Common myeloid progenitor, CD34-positive (primary cell): ENCODE measurements around the gene FTCD.

ENCODE experiments used
- CTCF ChIA-PET: fragments of 350-600 bp; sonication (Branson Sonifier 250); formaldehyde crosslinking; loops from one replicate; lab custom pipeline; 2021; ENCODE audit warnings: antibody characterized with exemption; lab: Charles Lee
- POLR2A ChIA-PET: fragments of 350-600 bp; sonication (Branson Sonifier 250); formaldehyde crosslinking; loops from one replicate; lab custom pipeline; 2021; ENCODE audit warnings: antibody characterized with exemption; lab: Charles Lee
- DNase-seq, 3 donors: peaks; one replicate each; pipeline versions ENCODE4 v3.0.0 to v3.0.0-alpha.2; 2013
- H3K27ac ChIP-seq, 2 experiments: 1 replicate in 1 of 2; 2 replicates in 1 of 2; pipeline ENCODE4 v1.7.0; 2013; ENCODE audit warnings: inconsistent platforms in 2 of 2, low read length in 2 of 2, mild to moderate bottlenecking in 2 of 2, low read depth in 1 of 2, moderate library complexity in 1 of 2; ENCODE audit not compliant: severe bottlenecking in 2 of 2, insufficient read depth in 1 of 2, poor library complexity in 1 of 2
- H3K27me3 ChIP-seq, 5 experiments: replicated peaks in 2 of 5; 1 replicate in 3 of 5; 2 replicates in 2 of 5; pipeline versions ENCODE4 v1.6.1 to v1.7.0; 2013; ENCODE audit warnings: low read length in 4 of 5, mild to moderate bottlenecking in 2 of 5, moderate library complexity in 2 of 5, inconsistent platforms in 1 of 5; ENCODE audit not compliant: insufficient read depth in 5 of 5, control insufficient read depth in 4 of 5
- H3K36me3 ChIP-seq, 4 experiments: 1 replicate in 2 of 4; 2 replicates in 2 of 4; pipeline versions ENCODE4 v1.6.1 to v1.7.0; 2013; ENCODE audit warnings: low read length in 3 of 4, control low read depth in 1 of 4, mild to moderate bottlenecking in 1 of 4; ENCODE audit not compliant: control insufficient read depth in 4 of 4, insufficient read depth in 4 of 4
- H3K4me1 ChIP-seq, 4 experiments: 1 replicate in 3 of 4; 2 replicates in 1 of 4; pipeline versions ENCODE4 v1.6.1 to v1.7.1; 2013; ENCODE audit warnings: low read length in 3 of 4, mild to moderate bottlenecking in 3 of 4, control low read depth in 1 of 4, inconsistent platforms in 1 of 4, moderate library complexity in 1 of 4; ENCODE audit not compliant: control insufficient read depth in 4 of 4, insufficient read depth in 4 of 4; ENCODE audit errors: control extremely low read depth in 1 of 4
- H3K4me3 ChIP-seq, 7 experiments: 1 replicate in 4 of 7; 2 replicates in 3 of 7; pipeline versions ENCODE4 v1.5.1 to v1.7.0; 2013; ENCODE audit warnings: mild to moderate bottlenecking in 7 of 7, low read length in 6 of 7, moderate library complexity in 6 of 7, inconsistent platforms in 2 of 7, low read depth in 2 of 7, control low read depth in 1 of 7; ENCODE audit not compliant: insufficient read depth in 4 of 7, control insufficient read depth in 1 of 7; ENCODE audit errors: extremely low read depth in 1 of 7
- H3K9me3 ChIP-seq, 5 experiments: 1 replicate in 4 of 5; 2 replicates in 1 of 5; pipeline versions ENCODE4 v1.6.1 to v1.7.1; 2013; ENCODE audit warnings: low read length in 4 of 5, mild to moderate bottlenecking in 2 of 5, inconsistent platforms in 1 of 5, low read depth in 1 of 5, moderate library complexity in 1 of 5; ENCODE audit not compliant: control insufficient read depth in 4 of 5, insufficient read depth in 2 of 5; ENCODE audit errors: control extremely low read depth in 1 of 5
- WGBS: methylation state at CpG from one replicate; pipeline ENCODE4 v1.1.5; 2013; ENCODE audit not compliant: insufficient coverage; 5-methylcytosine and 5-hydroxymethylcytosine counted together

FTCD gene

GRCh38 chr21:46095814-46096595, 59.4 kb downstream of the FTCD start:
- ChIA-PET CTCF (interaction anchor here (0.6 to 2.6 kb wide), 2 partner anchors 21 to 125 kb away, joined by 3 to 15 read pairs; no protein-coding TSS in a partner anchor), POLR2A (no interaction called here)
- Histone ChIP-seq H3K4me1 (peaks cover 0 to 7% (median 3%) of the 10 kb centered on the region in 4 experiments), H3K9me3 (peaks cover 0 to 6% (median 0%) of the 10 kb centered on the region in 5 experiments), H3K4me3 (no peak overlapping the region), H3K27ac (no peak overlapping the region), H3K36me3 (no peaks in the 10 kb centered on the region), H3K27me3 (peaks cover 0 to 41% (median 12%) of the 10 kb centered on the region in 5 experiments)
- 91% methylated on average over 7 of the region's 12 CpGs for WGBS
- no peak for DNase-seq

GRCh38 chr21:46095083-46095719, 60.2 kb downstream of the FTCD start:
- H3K9me3 ChIP-seq: peaks cover 0 to 3% (median 2%) of the 10 kb centered on the region in 5 experiments
- peaks cover 0 to 33% (median 6%) of the 10 kb centered on the region in 5 experiments for H3K27me3 ChIP-seq
- H3K4me3 ChIP-seq: no peak overlapping the region
- no peak for DNase-seq
- peaks cover 0 to 7% (median 3%) of the 10 kb centered on the region in 4 experiments for H3K4me1 ChIP-seq
- no peak overlapping the region for H3K27ac ChIP-seq
- POLR2A ChIA-PET: no interaction called here
- 89% methylated on average over 11 of the region's 16 CpGs for WGBS
- CTCF ChIA-PET: interaction anchor here (2.6 kb wide), 1 partner anchor 124 kb away, joined by 15 read pairs; no protein-coding TSS in a partner anchor
- H3K36me3 ChIP-seq: no peaks in the 10 kb centered on the region

- CTCF ChIA-PET: no interaction called here
- Histone ChIP-seq H3K9me3 (peaks cover 0 to 5% (median 2%) of the 10 kb centered on the region in 5 experiments), H3K36me3 (no peaks in the 10 kb centered on the region), H3K4me1 (peaks cover 0 to 7% (median 3%) of the 10 kb centered on the region in 4 experiments), H3K27ac (no peak overlapping the region), H3K4me3 (no peak overlapping the region), H3K27me3 (peaks cover 0 to 26% (median 4%) of the 10 kb centered on the region in 5 experiments)
- POLR2A ChIA-PET: no interaction called here
- 84% methylated on average over 14 of the region's 14 CpGs for WGBS
- no peak for DNase-seq
Observed at GRCh38 chr21:46094401-46095082, 60.8 kb downstream of the FTCD start.

GRCh38 chr21:46093668-46094400, 61.5 kb downstream of the FTCD start:
- Histone ChIP-seq H3K4me1 (peaks cover 0 to 6% (median 3%) of the 10 kb centered on the region in 4 experiments), H3K4me3 (no peak overlapping the region), H3K27ac (no peak overlapping the region), H3K27me3 (peaks cover 0 to 20% (median 2%) of the 10 kb centered on the region in 5 experiments), H3K9me3 (peaks cover 0 to 9% (median 5%) of the 10 kb centered on the region in 5 experiments), H3K36me3 (no peaks in the 10 kb centered on the region)
- POLR2A ChIA-PET: no interaction called here
- WGBS: 87% methylated on average over 11 of the region's 11 CpGs
- CTCF ChIA-PET: no interaction called here
- no peak for DNase-seq

- Histone ChIP-seq H3K9me3 (peaks cover under 1 to 13% (median 11%) of the 10 kb centered on the region in 5 experiments), H3K27ac (no peak overlapping the region), H3K36me3 (no peaks in the 10 kb centered on the region), H3K4me1 (peaks cover 0 to 4% (median 1%) of the 10 kb centered on the region in 4 experiments), H3K4me3 (no peak overlapping the region), H3K27me3 (peaks cover 0 to 16% (median 2%) of the 10 kb centered on the region in 5 experiments)
- WGBS: 98% methylated on average over 4 of the region's 11 CpGs
- no peak for DNase-seq
- CTCF ChIA-PET: no interaction called here
- POLR2A ChIA-PET: no interaction called here
Observed at GRCh38 chr21:46092811-46093667, 62.3 kb downstream of the FTCD start.
